Astrocyte (in vitro differentiated cells and primary cell): Measurements from ENCODE around the gene ZNF518A. TPM values are rescaled to one million over a fixed set of nuclear protein-coding genes. Genes with fewer than 3 reads are reported as not detected.

Source experiments
- DNase-seq: peaks from one replicate; pipeline ENCODE4 v3.0.0-alpha.2; 2010; ENCODE audit warnings: low read depth
- FAIRE-seq: peaks from 2 replicates; lab custom pipeline; 2011; peaks lifted over from hg19 to GRCh38; lab: Jason Lieb, UNC
- H2AFZ ChIP-seq: 2 replicates; pipeline ENCODE4 v1.6.0; 2012; ENCODE audit warnings: low read depth, low read length, inconsistent platforms
- H3K27ac ChIP-seq: 2 replicates; pipeline ENCODE4 v1.5.1; 2011; ENCODE audit warnings: low read depth, low read length, inconsistent platforms
- H3K27me3 ChIP-seq: 2 replicates; pipeline ENCODE4 v1.6.0; 2011; ENCODE audit warnings: low read length, inconsistent platforms; ENCODE audit not compliant: insufficient read depth
- H3K36me3 ChIP-seq: 2 replicates; pipeline ENCODE4 v1.5.1; 2011; ENCODE audit warnings: low read length, inconsistent platforms; ENCODE audit not compliant: insufficient read depth
- H3K4me1 ChIP-seq: 2 replicates; pipeline ENCODE4 v1.5.1; 2011; ENCODE audit warnings: low read length, inconsistent platforms; ENCODE audit not compliant: insufficient read depth
- H3K4me2 ChIP-seq: 2 replicates; pipeline ENCODE4 v1.6.0; 2012; ENCODE audit warnings: low read length, inconsistent platforms
- H3K4me3 ChIP-seq: 2 replicates; pipeline ENCODE4 v1.5.1; 2011; ENCODE audit warnings: low read depth, mild to moderate bottlenecking, low read length, inconsistent platforms; ENCODE audit not compliant: insufficient read depth
- H3K79me2 ChIP-seq: 2 replicates; pipeline ENCODE4 v1.6.0; 2012; ENCODE audit warnings: mild to moderate bottlenecking, low read length, inconsistent platforms; ENCODE audit not compliant: insufficient read depth
- H3K9ac ChIP-seq: 2 replicates; pipeline ENCODE4 v1.6.0; 2012; ENCODE audit warnings: mild to moderate bottlenecking, low read length, inconsistent platforms
- H3K9me3 ChIP-seq: 2 replicates; pipeline ENCODE4 v1.5.1; 2012; ENCODE audit warnings: low read depth, mild to moderate bottlenecking, low read length, inconsistent platforms; ENCODE audit not compliant: insufficient read depth
- H4K20me1 ChIP-seq: 2 replicates; pipeline ENCODE4 v1.6.0; 2012; ENCODE audit warnings: low read length, inconsistent platforms; ENCODE audit not compliant: insufficient read depth
- H3K27ac Mint-ChIP-seq: one replicate; pipeline ENCODE4 v1.8.0; 2021; ENCODE audit warnings: mild to moderate bottlenecking, mixed read lengths; ENCODE audit not compliant: unreplicated experiment
- H3K27me3 Mint-ChIP-seq: one replicate; pipeline ENCODE4 v1.8.0; 2021; ENCODE audit warnings: low read depth, mixed read lengths; ENCODE audit not compliant: unreplicated experiment
- H3K36me3 Mint-ChIP-seq: one replicate; pipeline ENCODE4 v1.8.0; 2021; ENCODE audit warnings: low read depth, mixed read lengths; ENCODE audit not compliant: unreplicated experiment
- H3K4me1 Mint-ChIP-seq: one replicate; pipeline ENCODE4 v1.8.0; 2021; ENCODE audit warnings: low read depth, mixed read lengths; ENCODE audit not compliant: unreplicated experiment
- H3K4me3 Mint-ChIP-seq: one replicate; pipeline ENCODE4 v1.8.0; 2021; ENCODE audit warnings: mild to moderate bottlenecking, moderate library complexity, mixed read lengths; ENCODE audit not compliant: unreplicated experiment
- H3K9me3 Mint-ChIP-seq: one replicate; pipeline ENCODE4 v1.8.0; 2021; ENCODE audit warnings: mild to moderate bottlenecking, mixed read lengths; ENCODE audit not compliant: unreplicated experiment
- CTCF ChIP-seq: IDR thresholded peaks from 2 replicates; pipeline ENCODE4 v1.5.1; 2011; ENCODE audit warnings: low read depth, mild to moderate bottlenecking, inconsistent platforms, low read length, moderate library complexity; ENCODE audit not compliant: insufficient read depth
- EZH2 ChIP-seq: IDR thresholded peaks from 2 replicates; pipeline ENCODE4 v1.6.1; 2012; ENCODE audit warnings: mild to moderate bottlenecking, low read length, inconsistent platforms; ENCODE audit not compliant: insufficient read depth
- total RNA-seq: library from RNA; stranded (reverse); gene quantifications from 2 replicates; pipeline ENCODE4 v1.2.1, GENCODE V29; 2021

ZNF518A gene
- total RNA-seq, 1 donor from 2014 or later, result 24.1 TPM

GRCh38 chr10:96096958-96097357, 33.1 kb upstream of the ZNF518A start:
- Mint-ChIP-seq H3K4me3 (no peak overlapping the region), H3K36me3 (no peaks in the 10 kb centered on the region), H3K27me3 (peaks cover 11% of the 10 kb centered on the region), H3K9me3 (peaks cover 2% of the 10 kb centered on the region), H3K27ac (no peak overlapping the region), H3K4me1 (no peaks in the 10 kb centered on the region)
- H3K27me3 ChIP-seq, result peaks cover 14% of the 10 kb centered on the region
- no peaks in the 10 kb centered on the region for H3K9me3 ChIP-seq
- H3K9ac ChIP-seq, result no peak overlapping the region
- no peak for FAIRE-seq
- no peak overlapping the region for H3K27ac ChIP-seq
- H4K20me1 ChIP-seq, result no peaks in the 10 kb centered on the region
- no peak for DNase-seq
- no peaks in the 10 kb centered on the region for H3K79me2 ChIP-seq
- no peaks in the 10 kb centered on the region for H3K36me3 ChIP-seq
- no peak overlapping the region for H3K4me2 ChIP-seq
- H2AFZ ChIP-seq, result no peak overlapping the region
- H3K4me3 ChIP-seq, result no peak overlapping the region
- TF ChIP-seq CTCF (no peak), EZH2 (no peak)
- no peaks in the 10 kb centered on the region for H3K4me1 ChIP-seq

GRCh38 chr10:96097865-96098264, 32.2 kb upstream of the ZNF518A start:
- Mint-ChIP-seq H3K9me3 (no peaks in the 10 kb centered on the region), H3K36me3 (no peaks in the 10 kb centered on the region)

More at GRCh38 chr10:96097865-96098264, 32.2 kb upstream of the ZNF518A start:
- H3K4me2 ChIP-seq, result no peak overlapping the region
- no peaks in the 10 kb centered on the region for H3K79me2 ChIP-seq
- H3K4me3 ChIP-seq, result no peak overlapping the region
- H3K9ac ChIP-seq, result no peak overlapping the region
- no peaks in the 10 kb centered on the region for H4K20me1 ChIP-seq
- H3K4me1 ChIP-seq, result no peaks in the 10 kb centered on the region
- TF ChIP-seq CTCF (no peak), EZH2 (no peak)
- Mint-ChIP-seq H3K4me3 (no peak overlapping the region), H3K4me1 (no peaks in the 10 kb centered on the region), H3K27me3 (peaks cover 6% of the 10 kb centered on the region), H3K27ac (no peak overlapping the region)
- peaks cover 9% of the 10 kb centered on the region for H3K27me3 ChIP-seq
- H3K9me3 ChIP-seq, result no peaks in the 10 kb centered on the region
- H3K27ac ChIP-seq, result no peak overlapping the region
- FAIRE-seq (no peak), DNase-seq (no peak)
- no peak overlapping the region for H2AFZ ChIP-seq
- H3K36me3 ChIP-seq, result no peaks in the 10 kb centered on the region
